Fibroblast of skin of scalp (primary cell): Measurements from ENCODE around the gene GAREM2.

Experiments
- DNase-seq: peaks from one replicate; pipeline ENCODE4 v3.0.0-alpha.2; 2013

Gene GAREM2

GRCh38 chr2:26238311-26238958 lies 65.5 kb downstream of the GAREM2 start:
- no peak for DNase-seq
